Anterior cingulate cortex (tissue), 58 donors: ENCODE measurements around the gene ATG9B.
"Not testable (repeated sequence)": the region's sequence is repeated elsewhere in the genome, so short reads cannot be mapped to it uniquely, and the experiment has no call there.

Experiments
- DNase-seq, 58 donors: peaks; one replicate each; lab custom pipeline; 2025; lab: John Stamatoyannopoulos, UW

Gene ATG9B

GRCh38 chr7:151038951-151039849 lies 14.9 kb upstream of the ATG9B start:
- DNase-seq, result peak in 2 of 58 donors; percentile 25 to 36

- DNase-seq, result no peak
These were observed 11.6 kb upstream of the ATG9B start for GRCh38 chr7:151035902-151036301.

DNA sequence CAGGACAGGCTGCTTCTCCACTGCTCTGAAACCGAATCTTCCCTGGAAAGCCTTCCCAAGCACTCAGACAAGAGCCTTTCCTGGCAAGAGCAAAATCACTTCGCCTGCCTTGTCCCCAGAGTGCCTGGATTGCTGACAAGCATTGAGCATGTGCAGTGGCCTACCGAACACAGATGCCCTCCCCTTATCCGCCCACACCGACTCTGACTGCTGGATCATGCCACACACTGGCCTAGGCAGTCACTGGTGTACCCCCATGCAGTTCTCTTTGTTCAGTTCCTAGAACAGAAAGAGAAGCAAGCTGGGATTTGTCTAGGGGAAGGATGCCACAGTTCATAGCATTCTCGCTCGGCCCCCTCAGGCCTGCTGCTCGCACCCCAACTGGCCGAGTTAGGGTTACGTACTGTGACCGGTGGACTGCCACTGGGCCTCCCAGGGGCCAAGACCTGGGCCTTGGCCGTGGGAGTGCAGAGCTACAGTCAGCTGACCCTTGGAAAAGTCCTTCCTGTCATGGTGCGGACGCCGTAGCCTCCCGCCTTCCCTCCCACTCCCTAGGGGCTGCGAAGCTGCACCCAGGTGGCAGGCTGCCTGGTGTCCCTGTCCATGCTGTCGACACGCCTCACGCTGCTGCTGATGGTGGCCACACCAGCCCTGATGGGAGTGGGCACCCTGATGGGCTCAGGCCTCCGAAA lies 10.9 kb upstream of the ATG9B start:
- DNase-seq, result peak in 4 of 58 donors; percentile 18 to 39 (median 20)

DNA sequence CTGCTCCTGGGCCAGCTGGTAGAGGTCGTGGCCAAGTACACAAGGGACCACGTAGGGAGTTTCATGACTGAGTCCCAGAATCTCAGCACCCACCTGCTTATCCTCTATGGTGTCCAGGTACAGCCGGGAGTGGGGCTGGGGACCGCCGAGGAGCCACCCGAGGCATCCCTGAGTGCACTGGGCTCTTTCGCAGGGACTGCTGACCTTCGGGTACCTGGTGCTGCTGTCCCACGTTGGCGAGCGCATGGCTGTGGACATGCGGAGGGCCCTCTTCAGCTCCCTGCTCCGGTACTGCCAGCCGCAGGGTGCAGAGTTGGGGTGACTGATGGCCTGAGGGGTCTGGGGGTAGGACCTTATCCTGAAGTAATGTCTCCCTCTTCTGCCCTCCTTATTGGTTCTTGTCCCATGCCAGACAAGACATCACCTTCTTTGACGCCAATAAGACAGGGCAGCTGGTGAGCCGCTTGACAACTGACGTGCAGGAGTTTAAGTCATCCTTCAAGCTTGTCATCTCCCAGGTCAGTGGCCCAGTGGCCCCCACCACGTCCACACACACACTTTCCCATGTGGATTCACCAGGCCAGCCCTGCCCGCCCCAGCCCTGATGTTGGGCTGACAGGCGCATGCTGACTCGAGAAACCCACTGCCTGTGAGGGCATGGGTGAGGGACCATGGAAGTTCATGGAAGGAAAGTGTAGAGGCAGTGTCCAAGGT lies 10.2 kb upstream of the ATG9B start:
- DNase-seq, result no peak

DNA sequence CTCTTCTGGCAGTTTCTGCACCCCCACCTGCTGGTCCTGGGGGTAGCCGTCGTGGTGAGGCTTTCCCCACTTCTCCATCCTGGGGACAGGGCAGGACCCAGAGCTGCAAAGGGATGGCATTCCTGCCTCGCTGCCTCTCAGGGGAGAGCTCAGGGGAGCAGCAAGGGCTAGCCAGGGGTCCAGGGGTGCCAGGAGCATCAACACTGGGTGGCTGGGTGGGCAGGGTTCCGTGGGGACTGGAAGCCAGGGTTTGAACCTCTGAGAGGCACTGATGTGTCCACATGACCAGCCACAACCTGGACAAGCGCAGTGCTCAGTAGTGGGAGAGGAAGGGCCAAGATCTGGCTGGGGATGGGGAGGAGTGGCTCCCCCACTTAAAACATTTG lies 9.6 kb upstream of the ATG9B start:
- DNase-seq, result no peak

- DNase-seq, result no peak
These were observed 8.9 kb upstream of the ATG9B start for GRCh38 chr7:151032936-151033863.

- DNase-seq, result no peak
These were observed 6.7 kb upstream of the ATG9B start for GRCh38 chr7:151031011-151031410.

GRCh38 chr7:151028948-151029501 lies 4.7 kb upstream of the ATG9B start:
- DNase-seq, result no peak

GRCh38 chr7:151028131-151028947 lies 4.0 kb upstream of the ATG9B start, which contains the start of gene ABCB8:
Gene ABCB8 (plus strand): TSS chr7:151028450. CDS start chr7:151028516, 66 bp downstream.
- peak; percentile 84 to 99 (median 96) for DNase-seq

GRCh38 chr7:151027728-151028130 lies 3.4 kb upstream of the ATG9B start:
- DNase-seq, result not testable (repeated sequence)

GRCh38 chr7:151026771-151027727 lies 2.8 kb upstream of the ATG9B start:
- DNase-seq, result not testable (repeated sequence)

GRCh38 chr7:151025924-151026671 lies 1.8 kb upstream of the ATG9B start:
- no peak for DNase-seq

GRCh38 chr7:151023232-151023631 lies 1.1 kb downstream of the ATG9B start:
- DNase-seq, result no peak

DNA sequence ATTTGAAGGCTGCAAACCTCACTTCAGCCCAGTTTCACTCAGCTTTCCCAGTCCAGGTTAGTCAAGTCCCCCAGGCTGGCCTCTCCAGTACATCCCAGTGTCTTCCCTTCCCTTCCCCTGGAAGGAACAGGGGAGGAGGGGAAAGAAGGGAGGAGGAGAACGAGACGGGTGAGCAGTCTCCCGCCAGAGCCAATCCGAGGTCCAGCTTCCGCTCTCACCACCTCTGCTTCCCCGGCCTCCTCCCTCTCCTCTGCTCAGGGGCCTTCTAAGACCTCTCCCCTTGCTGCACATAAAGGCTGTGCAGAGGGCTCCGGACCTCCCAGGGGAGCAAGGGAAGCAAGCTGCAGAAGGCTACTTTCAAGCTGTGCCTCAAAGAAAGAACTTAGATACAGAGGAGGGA lies 4.1 kb downstream of the ATG9B start:
- DNase-seq, result no peak

- no peak for DNase-seq
These were observed 5.2 kb downstream of the ATG9B start for GRCh38 chr7:151019130-151019447.

- DNase-seq, result peak in 9 of 58 donors; percentile 15 to 45 (median 24)
These were observed 5.7 kb downstream of the ATG9B start for GRCh38 chr7:151018421-151019129.
